Motor neuron (in vitro differentiated cells): ENCODE measurements around the gene SLMAP. TPM values are rescaled to one million over a fixed set of nuclear protein-coding genes. Genes with fewer than 3 reads are reported as not detected.
A peak's percentile ranks its signal among the peaks of the same experiment; 100 is the strongest.

Experiments
- ATAC-seq, 8 experiments: fragments of 200-7000 bp; cut with Tn5 transposase; replicated peaks in 6 of 8; 2 replicates each; pipeline ENCODE4 v1.8.0; 2021; ENCODE audit warnings: mild to moderate bottlenecking in 8 of 8, moderate library complexity in 8 of 8
- H3K27ac ChIP-seq, 2 donors: fragments of 250-450 bp; sonication (Bioruptor Pico); 2 replicates each; pipeline ENCODE4 v1.9.0; 2021; ENCODE audit warnings: antibody characterized with exemption in 2 of 2, mild to moderate bottlenecking in 2 of 2, moderate library complexity in 1 of 2
- H3K4me1 ChIP-seq, 2 donors: fragments of 250-450 bp; sonication (Bioruptor Pico); replicated peaks in 1 of 2; 2 replicates each; pipeline ENCODE4 v1.6.1; 2021; ENCODE audit warnings: antibody characterized with exemption in 2 of 2, mild to moderate bottlenecking in 2 of 2, moderate library complexity in 1 of 2
- H3K4me3 ChIP-seq, 5 donors: fragments of 250-450 bp; sonication (Bioruptor Pico); 2 replicates each; pipeline ENCODE4 v1.9.0; 2021; ENCODE audit warnings: antibody characterized with exemption in 5 of 5, mild to moderate bottlenecking in 5 of 5, moderate library complexity in 4 of 5
- WGBS, 10 experiments: fragments of 450-650 bp; shearing (Covaris generic); methylation state at CpG; one replicate each; pipeline ENCODE4 v1.0.0; 2022; 5-methylcytosine and 5-hydroxymethylcytosine counted together
- in situ Hi-C, 9 experiments: fragments of 400-800 bp; cut with MboI; loops; one replicate each; pipeline ENCODE4 v1.15.0; 2021; ENCODE audit warnings: low sequenced_read_pairs in 9 of 9, low pct_unique_long_range_greater_than_20kb in 2 of 9; ENCODE audit not compliant: unreplicated experiment in 9 of 9
- total RNA-seq, 8 experiments: library from RNA; unstranded; fragments of 300-600 nt; gene quantifications; 2 replicates each; pipeline versions ENCODE4 v1.2.3 to v1.2.4, GENCODE V29; 2022

SLMAP gene
- total RNA-seq, 8 experiments from 2014 or later = 21.5 to 137 (median 32.8) TPM

GRCh38 chr3:57896691-57897090 lies 140.6 kb downstream of the SLMAP start:
- in situ Hi-C loops = no loop called here
- Histone ChIP-seq H3K4me3 (no peak overlapping the region), H3K4me1 (no peaks in the 10 kb centered on the region), H3K27ac (no peak overlapping the region)
- no peak for ATAC-seq
- WGBS, 10 experiments = 62 to 96% (median 86%) methylated on average over 1 to 4 of the region's 4 CpGs

- H3K4me3 ChIP-seq = no peak overlapping the region
- ATAC-seq = no peak
- H3K4me1 ChIP-seq = no peaks in the 10 kb centered on the region
- H3K27ac ChIP-seq = no peak overlapping the region
- WGBS, 10 experiments = 94 to 100% (median 100%) methylated on average over 1 to 2 of the region's 2 CpGs; no CpG with 5 or more reads in 2 of the 10 experiments
- in situ Hi-C loops = no loop called here
These were observed 144.7 kb downstream of the SLMAP start for GRCh38 chr3:57900786-57901185.

GRCh38 chr3:57903124-57903890 lies 147.2 kb downstream of the SLMAP start:
- in situ Hi-C loops = no loop called here
- 0 to 100% (median 85%) methylated on average over 1 to 3 of the region's 3 CpGs for WGBS, 10 experiments
- Histone ChIP-seq H3K4me3 (no peak overlapping the region), H3K4me1 (no peaks in the 10 kb centered on the region), H3K27ac (no peak overlapping the region)
- ATAC-seq = no peak

- in situ Hi-C loops = no loop called here
- H3K4me1 ChIP-seq = no peaks in the 10 kb centered on the region
- H3K4me3 ChIP-seq = no peak overlapping the region
- no peak overlapping the region for H3K27ac ChIP-seq
- 33 to 100% (median 81%) methylated on average over 1 to 2 of the region's 2 CpGs; no CpG with 5 or more reads in 1 of the 10 experiments for WGBS, 10 experiments
- ATAC-seq = no peak
These were observed 154.9 kb downstream of the SLMAP start for GRCh38 chr3:57910990-57911389.

GRCh38 chr3:57911593-57911992 lies 155.5 kb downstream of the SLMAP start:
- in situ Hi-C loops = no loop called here
- WGBS, 10 experiments = 25 to 92% (median 66%) methylated on average over 2 of the region's 2 CpGs

GRCh38 chr3:57917601-57918000 lies 161.5 kb downstream of the SLMAP start:
- H3K4me1 ChIP-seq = no peaks in the 10 kb centered on the region
- WGBS, 10 experiments = 0 to 100% (median 75%) methylated on average over 1 of the region's 1 CpG; no CpG with 5 or more reads in 5 of the 10 experiments
- in situ Hi-C loops = no loop called here

More at GRCh38 chr3:57911593-57911992, 155.5 kb downstream of the SLMAP start:
- H3K27ac ChIP-seq = no peak overlapping the region
- peak in 2 of 8 experiments; percentile 50 to 73 for ATAC-seq
- no peaks in the 10 kb centered on the region for H3K4me1 ChIP-seq
- H3K4me3 ChIP-seq = no peak overlapping the region

GRCh38 chr3:57918123-57918837 lies 162.2 kb downstream of the SLMAP start:
- no peaks in the 10 kb centered on the region for H3K4me1 ChIP-seq
- in situ Hi-C loops = no loop called here
- H3K27ac ChIP-seq = no peak overlapping the region
- 0 to 100% (median 88%) methylated on average over 1 to 2 of the region's 2 CpGs; no CpG with 5 or more reads in 3 of the 10 experiments for WGBS, 10 experiments
- no peak overlapping the region for H3K4me3 ChIP-seq
- ATAC-seq = peak in 3 of 8 experiments; percentile 63 to 69 (median 66)

More at GRCh38 chr3:57917601-57918000, 161.5 kb downstream of the SLMAP start:
- Histone ChIP-seq H3K4me3 (no peak overlapping the region), H3K27ac (no peak overlapping the region)
- ATAC-seq = peak in 3 of 8 experiments; percentile 50 to 65 (median 56)

GRCh38 chr3:57919987-57920386 lies 163.9 kb downstream of the SLMAP start:
- in situ Hi-C loops = no loop called here
- no peak overlapping the region for H3K4me3 ChIP-seq
- ATAC-seq = no peak
- no peaks in the 10 kb centered on the region for H3K4me1 ChIP-seq
- no peak overlapping the region for H3K27ac ChIP-seq

GRCh38 chr3:57923101-57923500 lies 167.0 kb downstream of the SLMAP start:
- no peak overlapping the region for H3K27ac ChIP-seq
- in situ Hi-C loops = no loop called here
- no peak overlapping the region for H3K4me3 ChIP-seq
- H3K4me1 ChIP-seq = no peaks in the 10 kb centered on the region
- peak in 3 of 8 experiments; percentile 11 to 51 (median 31) for ATAC-seq

- WGBS, 10 experiments = 33 to 100% (median 90%) methylated on average over 1 to 2 of the region's 2 CpGs; no CpG with 5 or more reads in 2 of the 10 experiments
- peak in 3 of 8 experiments; percentile 48 to 84 (median 51) for ATAC-seq
These were observed 167.6 kb downstream of the SLMAP start for GRCh38 chr3:57923752-57924151.

GRCh38 chr3:57927166-57927565 lies 171.1 kb downstream of the SLMAP start:
- H3K27ac ChIP-seq = no peak overlapping the region
- no peaks in the 10 kb centered on the region for H3K4me1 ChIP-seq
- WGBS, 10 experiments = 91 to 100% (median 97%) methylated on average over 2 to 5 of the region's 5 CpGs; no CpG with 5 or more reads in 5 of the 10 experiments
- in situ Hi-C loops = no loop called here
- ATAC-seq = peak in 1 of 8 experiments; percentile 34
- H3K4me3 ChIP-seq = no peak overlapping the region

More at GRCh38 chr3:57923752-57924151, 167.6 kb downstream of the SLMAP start:
- Histone ChIP-seq H3K4me3 (no peak overlapping the region), H3K27ac (no peak overlapping the region), H3K4me1 (no peaks in the 10 kb centered on the region)
- in situ Hi-C loops = no loop called here

- Histone ChIP-seq H3K4me1 (no peaks in the 10 kb centered on the region), H3K4me3 (no peak overlapping the region), H3K27ac (no peak overlapping the region)
- in situ Hi-C loops = no loop called here
- ATAC-seq = no peak
- WGBS, 10 experiments = 24 to 100% (median 85%) methylated on average over 2 to 3 of the region's 3 CpGs; no CpG with 5 or more reads in 2 of the 10 experiments
These were observed 171.8 kb downstream of the SLMAP start for GRCh38 chr3:57927916-57928315.

- Histone ChIP-seq H3K27ac (no peak overlapping the region), H3K4me1 (no peaks in the 10 kb centered on the region), H3K4me3 (no peak overlapping the region)
- in situ Hi-C loops = no loop called here
- no peak for ATAC-seq
- WGBS, 10 experiments = 54 to 100% (median 100%) methylated on average over 1 to 2 of the region's 2 CpGs; no CpG with 5 or more reads in 3 of the 10 experiments
These were observed 172.4 kb downstream of the SLMAP start for GRCh38 chr3:57928511-57928910.
